Fibroblast of the aortic adventitia (primary cell): Measurements from ENCODE around the gene RPS15. TPM values are rescaled to one million over a fixed set of nuclear protein-coding genes. Genes with fewer than 3 reads are reported as not detected.

Experiments
- DNase-seq: peaks from one replicate; pipeline ENCODE4 v3.0.0-alpha.2; 2010; ENCODE audit warnings: low read depth
- H3K4me3 ChIP-seq: 2 replicates; pipeline ENCODE4 v1.5.1; 2011; ENCODE audit warnings: low read depth, mild to moderate bottlenecking, control low read depth, low read length, moderate library complexity
- total RNA-seq: library from RNA; depleted of rRNA; stranded (reverse); fragments of >200 nt; gene quantifications from 2 replicates; pipeline ENCODE4 v1.2.3, GENCODE V29; 2012; ENCODE audit warnings: low replicate concordance
- TF ChIP-seq, protein P1 (sequence below): IDR thresholded peaks from 2 replicates; pipeline ENCODE4 v1.5.1; 2011; ENCODE audit warnings: mild to moderate bottlenecking, low read length, control low read depth, inconsistent platforms; ENCODE audit not compliant: insufficient read depth

Gene RPS15
- total RNA-seq, 1 donor: 712 TPM

DNA sequence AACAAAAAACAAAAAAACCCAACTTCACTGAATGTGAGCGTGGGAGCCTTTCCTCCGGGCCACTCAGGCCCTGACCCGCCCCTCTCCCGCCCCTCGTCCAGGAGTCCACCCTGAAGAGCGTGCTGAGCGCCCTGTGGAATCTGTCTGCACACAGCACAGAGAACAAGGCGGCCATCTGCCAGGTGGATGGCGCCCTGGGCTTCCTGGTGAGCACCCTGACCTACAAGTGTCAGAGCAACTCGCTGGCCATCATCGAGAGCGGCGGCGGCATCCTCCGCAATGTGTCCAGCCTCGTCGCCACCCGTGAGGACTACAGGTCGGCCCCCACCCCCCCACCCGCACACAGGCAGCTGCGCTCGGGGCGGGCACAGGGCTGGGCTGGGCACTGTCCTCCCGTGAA lies 23.7 kb downstream of the RPS15 start:
- H3K4me3 ChIP-seq: no peak overlapping the region
- DNase-seq: no peak
- TF ChIP-seq, protein P1, sequence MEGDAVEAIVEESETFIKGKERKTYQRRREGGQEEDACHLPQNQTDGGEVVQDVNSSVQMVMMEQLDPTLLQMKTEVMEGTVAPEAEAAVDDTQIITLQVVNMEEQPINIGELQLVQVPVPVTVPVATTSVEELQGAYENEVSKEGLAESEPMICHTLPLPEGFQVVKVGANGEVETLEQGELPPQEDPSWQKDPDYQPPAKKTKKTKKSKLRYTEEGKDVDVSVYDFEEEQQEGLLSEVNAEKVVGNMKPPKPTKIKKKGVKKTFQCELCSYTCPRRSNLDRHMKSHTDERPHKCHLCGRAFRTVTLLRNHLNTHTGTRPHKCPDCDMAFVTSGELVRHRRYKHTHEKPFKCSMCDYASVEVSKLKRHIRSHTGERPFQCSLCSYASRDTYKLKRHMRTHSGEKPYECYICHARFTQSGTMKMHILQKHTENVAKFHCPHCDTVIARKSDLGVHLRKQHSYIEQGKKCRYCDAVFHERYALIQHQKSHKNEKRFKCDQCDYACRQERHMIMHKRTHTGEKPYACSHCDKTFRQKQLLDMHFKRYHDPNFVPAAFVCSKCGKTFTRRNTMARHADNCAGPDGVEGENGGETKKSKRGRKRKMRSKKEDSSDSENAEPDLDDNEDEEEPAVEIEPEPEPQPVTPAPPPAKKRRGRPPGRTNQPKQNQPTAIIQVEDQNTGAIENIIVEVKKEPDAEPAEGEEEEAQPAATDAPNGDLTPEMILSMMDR: no peak

GRCh38 chr19:1465191-1466016 lies 27.2 kb downstream of the RPS15 start:
- no peak for DNase-seq
- no peak overlapping the region for H3K4me3 ChIP-seq
- TF ChIP-seq, protein P1: peak; percentile 9

- TF ChIP-seq, protein P1: no peak
- no peak for DNase-seq
- H3K4me3 ChIP-seq: no peak overlapping the region
These were observed 27.8 kb downstream of the RPS15 start for GRCh38 chr19:1466018-1466460.

DNA sequence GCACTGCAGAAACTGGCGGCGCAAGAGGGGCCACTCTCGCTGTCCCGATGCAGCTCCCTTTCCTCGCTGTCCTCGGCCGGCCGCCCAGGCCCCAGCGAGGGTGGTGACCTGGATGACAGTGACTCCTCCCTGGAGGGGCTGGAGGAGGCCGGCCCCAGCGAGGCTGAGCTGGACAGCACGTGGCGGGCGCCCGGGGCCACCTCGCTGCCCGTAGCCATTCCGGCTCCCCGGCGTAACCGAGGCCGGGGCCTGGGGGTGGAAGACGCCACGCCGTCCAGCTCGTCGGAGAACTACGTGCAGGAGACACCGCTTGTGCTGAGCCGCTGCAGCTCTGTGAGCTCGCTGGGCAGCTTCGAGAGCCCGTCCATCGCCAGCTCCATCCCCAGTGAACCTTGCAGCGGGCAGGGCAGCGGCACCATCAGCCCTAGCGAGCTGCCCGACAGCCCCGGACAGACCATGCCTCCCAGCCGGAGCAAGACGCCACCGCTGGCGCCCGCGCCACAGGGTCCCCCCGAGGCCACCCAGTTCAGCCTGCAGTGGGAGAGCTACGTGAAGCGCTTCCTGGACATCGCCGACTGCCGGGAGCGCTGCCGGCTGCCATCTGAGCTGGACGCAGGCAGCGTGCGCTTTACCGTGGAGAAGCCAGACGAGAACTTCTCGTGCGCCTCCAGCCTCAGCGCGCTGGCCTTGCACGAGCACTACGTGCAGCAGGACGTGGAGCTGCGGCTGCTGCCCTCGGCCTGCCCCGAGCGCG lies 28.4 kb downstream of the RPS15 start:
- TF ChIP-seq, protein P1: no peak
- DNase-seq: no peak
- H3K4me3 ChIP-seq: no peak overlapping the region

DNA sequence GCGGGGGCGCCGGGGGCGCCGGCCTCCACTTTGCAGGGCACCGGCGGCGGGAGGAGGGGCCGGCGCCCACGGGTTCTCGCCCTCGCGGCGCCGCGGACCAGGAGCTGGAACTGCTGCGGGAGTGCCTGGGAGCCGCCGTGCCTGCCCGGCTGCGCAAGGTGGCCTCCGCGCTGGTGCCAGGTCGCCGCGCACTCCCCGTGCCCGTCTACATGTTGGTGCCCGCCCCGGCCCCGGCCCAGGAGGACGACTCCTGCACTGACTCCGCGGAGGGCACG lies 29.0 kb downstream of the RPS15 start:
- TF ChIP-seq, protein P1: no peak
- H3K4me3 ChIP-seq: no peak overlapping the region
- no peak for DNase-seq

DNA sequence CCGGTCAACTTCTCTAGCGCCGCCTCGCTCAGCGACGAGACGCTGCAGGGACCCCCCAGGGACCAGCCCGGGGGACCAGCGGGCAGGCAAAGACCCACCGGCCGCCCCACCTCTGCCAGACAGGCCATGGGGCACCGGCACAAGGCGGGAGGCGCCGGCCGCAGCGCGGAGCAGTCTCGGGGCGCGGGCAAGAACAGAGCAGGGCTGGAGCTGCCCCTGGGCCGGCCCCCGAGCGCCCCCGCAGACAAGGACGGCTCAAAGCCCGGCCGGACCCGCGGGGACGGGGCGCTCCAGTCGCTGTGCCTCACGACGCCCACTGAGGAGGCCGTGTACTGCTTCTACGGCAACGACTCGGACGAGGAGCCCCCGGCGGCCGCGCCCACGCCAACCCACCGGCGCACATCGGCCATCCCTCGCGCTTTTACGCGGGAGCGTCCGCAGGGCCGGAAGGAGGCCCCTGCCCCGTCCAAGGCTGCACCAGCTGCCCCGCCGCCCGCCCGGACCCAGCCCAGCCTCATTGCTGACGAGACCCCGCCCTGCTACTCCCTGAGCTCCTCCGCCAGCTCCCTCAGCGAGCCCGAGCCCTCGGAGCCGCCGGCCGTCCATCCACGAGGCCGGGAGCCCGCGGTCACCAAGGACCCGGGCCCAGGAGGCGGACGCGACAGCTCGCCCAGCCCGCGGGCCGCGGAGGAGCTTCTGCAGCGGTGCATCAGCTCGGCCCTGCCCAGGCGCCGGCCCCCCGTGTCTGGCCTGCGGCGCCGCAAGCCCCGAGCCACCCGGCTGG lies 29.5 kb downstream of the RPS15 start:
- TF ChIP-seq, protein P1: no peak
- DNase-seq: no peak
- no peak overlapping the region for H3K4me3 ChIP-seq
